SIG-M5 (cell line): Measurements from ENCODE around the gene RPRD2.

Source experiments
- DNase-seq: peaks from one replicate; lab custom pipeline; 2025; lab: John Stamatoyannopoulos, UW

RPRD2 gene

GRCh38 chr1:150514913-150515327 is 151.0 kb downstream of the RPRD2 start:
- DNase-seq = no peak

DNA sequence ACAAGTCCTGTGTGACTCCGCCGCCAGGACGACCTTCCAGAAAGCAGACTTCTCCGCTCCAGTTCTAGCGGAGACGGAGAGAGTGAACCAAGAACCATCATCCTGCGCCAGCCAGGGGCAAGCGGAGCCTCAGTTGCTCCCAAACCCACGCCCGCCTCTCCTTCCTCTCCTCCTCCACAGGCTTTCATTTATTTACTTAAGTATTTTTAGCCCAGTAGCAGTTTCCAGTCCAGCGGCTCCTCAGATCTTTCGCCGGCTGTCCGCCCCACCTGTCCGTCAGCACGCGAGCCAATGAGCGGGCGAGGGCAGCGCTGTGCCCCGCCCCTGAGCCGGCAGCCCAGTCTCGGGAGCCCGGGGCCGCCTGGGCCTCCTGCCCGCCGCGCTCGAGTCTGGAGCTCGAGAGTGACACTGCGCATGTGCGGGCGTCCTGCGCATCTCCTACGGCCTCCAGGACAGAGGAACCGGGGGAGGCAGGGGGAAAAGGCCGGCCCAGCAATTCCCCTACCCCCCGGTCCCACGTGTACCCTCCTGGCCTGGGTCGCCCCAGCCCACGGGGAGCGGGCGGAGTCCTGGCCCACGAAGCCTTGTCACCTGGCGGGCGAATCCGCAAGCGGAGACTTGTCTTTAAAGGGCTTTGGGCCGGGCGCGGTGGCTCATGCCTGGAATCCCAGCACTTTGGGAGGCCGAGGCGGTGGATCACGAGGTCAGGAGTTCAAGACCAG is 151.5 kb downstream of the RPRD2 start, which contains the start of gene FALEC:
TSS of gene FALEC (plus strand) at position 425 of the 722 bp plus-strand sequence.
- DNase-seq = peak; percentile 87

DNA sequence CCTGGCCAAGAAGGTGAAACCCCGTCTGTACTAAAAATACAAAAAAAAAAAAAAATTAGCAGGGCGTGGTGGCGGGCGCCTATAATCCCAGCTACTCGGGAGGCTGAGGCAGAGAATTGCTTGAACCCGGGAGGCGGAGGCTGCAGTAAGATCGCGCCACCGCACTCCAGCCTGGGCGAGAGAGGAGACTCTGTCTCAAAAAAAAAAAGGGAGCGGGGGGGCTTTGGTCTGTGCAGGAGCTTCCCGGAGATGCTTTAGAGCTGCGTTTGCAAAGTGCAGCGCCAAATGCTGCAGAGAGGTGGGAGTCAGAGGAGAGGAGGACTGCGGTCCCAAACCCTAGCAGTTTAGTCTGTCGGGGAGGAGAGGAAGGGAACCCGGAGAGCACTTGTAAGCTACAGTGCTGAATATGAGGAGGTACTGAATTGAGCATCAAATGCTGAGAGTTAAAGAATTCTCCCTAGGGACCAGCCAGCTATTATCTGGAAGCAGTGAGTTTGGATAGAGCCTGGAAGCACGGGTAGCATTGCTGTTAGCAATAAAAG is 152.2 kb downstream of the RPRD2 start:
- no peak for DNase-seq

DNA sequence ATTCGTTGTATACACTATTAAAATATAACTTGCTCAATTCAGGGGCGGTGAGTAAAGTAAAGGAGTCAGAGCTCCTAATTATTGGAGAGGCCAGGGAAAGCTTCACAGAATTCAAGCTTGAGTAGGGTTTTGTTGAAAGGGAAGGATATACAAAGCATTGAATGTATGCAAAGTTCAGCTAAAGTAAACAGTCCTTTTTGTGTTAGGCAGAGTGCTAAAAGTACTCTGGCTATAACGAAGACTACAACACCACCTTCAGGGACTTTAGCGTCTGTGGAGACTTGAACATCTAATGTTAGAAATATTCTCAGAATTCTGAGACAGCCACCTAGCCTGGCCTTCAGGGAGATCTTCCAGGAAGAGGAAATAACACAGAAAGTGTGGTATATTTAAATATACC is 152.7 kb downstream of the RPRD2 start:
- DNase-seq = no peak

GRCh38 chr1:150521196-150521968 is 157.4 kb downstream of the RPRD2 start:
- DNase-seq = no peak

- DNase-seq = no peak
Observed at GRCh38 chr1:150525348-150525747, 161.4 kb downstream of the RPRD2 start.
